Measurements from ENCODE around the gene PTGR1. TPM values are rescaled to one million over a fixed set of nuclear protein-coding genes. Genes with fewer than 3 reads are reported as not detected.

Gene PTGR1
- total and polyA plus RNA-seq, 2 of the 8 experiments (the other 6 are each of a cell fraction or from before 2014, with no cell fraction given), result 16.9 to 28.5 TPM

GRCh38 chr9:111631214-111631971, 31.9 kb upstream of the PTGR1 start, which contains the start of gene DNAJC25 (continued):
- no peak for TF ChIP-seq CHD7 (IDR thresholded peaks at IDR 0.05; ENCODE audit: insufficient replicate concordance, low read length)
- TF ChIP-seq KDM1A (IDR thresholded peaks at IDR 0.05; ENCODE audit: borderline replicate concordance, low read length), result no peak
- no peak for TF ChIP-seq USF2 (IDR thresholded peaks at IDR 0.05; ENCODE audit: low read length)
- 0 out of 2 replicates have a peak, but pooled peaks have one; percentile 3 for TF ChIP-seq SP1 (IDR thresholded peaks at IDR 0.05; ENCODE audit: low read depth, low read length)
- no peak for TF ChIP-seq SP2 (IDR thresholded peaks at IDR 0.05; ENCODE audit: low read length)
- no peak for TF ChIP-seq GTF2F1 (IDR thresholded peaks at IDR 0.05; ENCODE audit: borderline replicate concordance, low read depth, low read length)
- peak; percentile 89 for TF ChIP-seq NRF1 (IDR thresholded peaks at IDR 0.05; ENCODE audit: low read depth, low read length)
- peak; percentile 100 for TF ChIP-seq PHF8 (conservative IDR thresholded peaks at IDR 0.05; ENCODE audit: low read depth, low read length)
- no peak for TF ChIP-seq CHD2 (IDR thresholded peaks at IDR 0.05; ENCODE audit: low read length)

All from H1 (cell line).